GM19240 (cell line): ENCODE results near the gene PAM.

Source experiments
- DNase-seq: peaks from one replicate; pipeline ENCODE4 v3.0.0; 2011; ENCODE audit warnings: low spot score; ENCODE audit not compliant: insufficient read length

PAM gene

GRCh38 chr5:102777099-102777498 lies 22.0 kb downstream of the PAM start:
- no peak for DNase-seq

GRCh38 chr5:102778478-102778877 lies 23.4 kb downstream of the PAM start:
- DNase-seq: no peak

- no peak for DNase-seq
Measured at GRCh38 chr5:102781359-102781758, 26.3 kb downstream of the PAM start.

- no peak for DNase-seq
Measured at GRCh38 chr5:102781786-102782185, 26.7 kb downstream of the PAM start.

- no peak for DNase-seq
Measured at GRCh38 chr5:102782217-102782872, 27.2 kb downstream of the PAM start.

- no peak for DNase-seq
Measured at GRCh38 chr5:102787134-102787533, 32.0 kb downstream of the PAM start.

- no peak for DNase-seq
Measured at GRCh38 chr5:102788788-102789187, 33.7 kb downstream of the PAM start.

- no peak for DNase-seq
Measured at GRCh38 chr5:102789469-102789868, 34.4 kb downstream of the PAM start.

- DNase-seq: no peak
Measured at GRCh38 chr5:102790748-102791147, 35.6 kb downstream of the PAM start.

GRCh38 chr5:102792705-102793104 lies 37.6 kb downstream of the PAM start:
- no peak for DNase-seq

- DNase-seq: no peak
Measured at GRCh38 chr5:102794047-102794446, 38.9 kb downstream of the PAM start.

GRCh38 chr5:102794677-102795331 lies 39.7 kb downstream of the PAM start:
- DNase-seq: no peak

GRCh38 chr5:102795526-102795925 lies 40.4 kb downstream of the PAM start:
- DNase-seq: no peak

GRCh38 chr5:102796009-102796408 lies 40.9 kb downstream of the PAM start:
- DNase-seq: no peak

GRCh38 chr5:102796498-102796897 lies 41.4 kb downstream of the PAM start:
- DNase-seq: no peak

GRCh38 chr5:102797322-102797884 lies 42.3 kb downstream of the PAM start:
- DNase-seq: no peak

GRCh38 chr5:102798104-102798785 lies 43.1 kb downstream of the PAM start:
- no peak for DNase-seq

- DNase-seq: no peak
Measured at GRCh38 chr5:102799017-102799416, 43.9 kb downstream of the PAM start.

- DNase-seq: no peak
Measured at GRCh38 chr5:102800427-102800826, 45.3 kb downstream of the PAM start.

GRCh38 chr5:102801371-102801770 lies 46.3 kb downstream of the PAM start:
- no peak for DNase-seq

- no peak for DNase-seq
Measured at GRCh38 chr5:102802708-102803458, 47.8 kb downstream of the PAM start.
